A673 (cell line): Measurements from ENCODE around the gene FBXL17. TPM values are rescaled to one million over a fixed set of nuclear protein-coding genes. Genes with fewer than 3 reads are reported as not detected.

ENCODE experiments used
- BruUV-seq: library from RNA; stranded (reverse); fragments of 400-500 nt; replicated peaks from 2 replicates; lab custom pipeline; 2021; lab: Mats Ljungman, UMichigan
- CTCF ChIA-PET: fragments of 300-600 bp; sonication (Branson Sonifier 250); formaldehyde crosslinking; loops from one replicate; lab custom pipeline; 2022; ENCODE audit warnings: antibody characterized with exemption; lab: Charles Lee
- POLR2A ChIA-PET: fragments of 300-600 bp; sonication (Branson Sonifier 250); formaldehyde crosslinking; loops from one replicate; lab custom pipeline; 2022; ENCODE audit warnings: antibody characterized with exemption; ENCODE audit not compliant: low non-redundant PET; lab: Charles Lee
- DNase-seq: peaks from one replicate; pipeline ENCODE4 v3.0.0-alpha.2; 2015; ENCODE audit warnings: low spot score
- H3K27ac ChIP-seq: fragments of 200-600 bp; sonication (generic); 2 replicates; pipeline ENCODE4 v1.5.1; 2016; ENCODE audit warnings: mixed run types, low read depth, mild to moderate bottlenecking, mixed read lengths, antibody characterized with exemption, low read length; ENCODE audit not compliant: poor library complexity, severe bottlenecking
- H3K27me3 ChIP-seq: fragments of 200-600 bp; sonication (generic); replicated peaks from 2 replicates; pipeline ENCODE4 v1.6.1; 2017; ENCODE audit warnings: mixed run types, low read depth, mild to moderate bottlenecking, mixed read lengths, antibody characterized with exemption, low read length; ENCODE audit not compliant: insufficient read depth, poor library complexity
- H3K36me3 ChIP-seq: fragments of 200-600 bp; sonication (generic); 2 replicates; pipeline ENCODE4 v1.6.1; 2016; ENCODE audit warnings: mixed run types, mild to moderate bottlenecking, mixed read lengths, antibody characterized with exemption, low read length; ENCODE audit not compliant: insufficient read depth, poor library complexity, severe bottlenecking
- H3K4me1 ChIP-seq: fragments of 200-600 bp; sonication (generic); 2 replicates; pipeline ENCODE4 v1.6.1; 2017; ENCODE audit warnings: mixed run types, mild to moderate bottlenecking, mixed read lengths, antibody characterized with exemption, low read length; ENCODE audit not compliant: insufficient read depth, poor library complexity, severe bottlenecking
- H3K4me3 ChIP-seq: fragments of 200-600 bp; sonication (generic); 2 replicates; pipeline ENCODE4 v1.5.1; 2016; ENCODE audit warnings: low read depth, mixed run types, mild to moderate bottlenecking, mixed read lengths, low read length; ENCODE audit not compliant: poor library complexity, severe bottlenecking
- H3K9me3 ChIP-seq: fragments of 200-600 bp; sonication (generic); 2 replicates; pipeline ENCODE4 v1.6.1; 2016; ENCODE audit warnings: mixed run types, low read depth, mild to moderate bottlenecking, mixed read lengths, antibody characterized with exemption, low read length; ENCODE audit not compliant: poor library complexity, severe bottlenecking
- EZH2 ChIP-seq: fragments of 200-600 bp; sonication (generic); IDR thresholded peaks from 2 replicates; pipeline ENCODE4 v1.6.1; 2017; ENCODE audit warnings: borderline replicate concordance, low read depth, mild to moderate bottlenecking, mixed read lengths, antibody characterized with exemption, low read length; ENCODE audit not compliant: poor library complexity, severe bottlenecking
- intact Hi-C: fragments of 100-400 bp; cut with micrococcal nuclease; formaldehyde crosslinking; loops from one replicate; pipeline ENCODE4 v1.10.0; 2022; ENCODE audit not compliant: unreplicated experiment
- total RNA-seq: library from RNA; stranded (reverse); gene quantifications from 2 replicates; pipeline ENCODE4 v1.2.3, GENCODE V29; 2021
- TF ChIP-seq, protein P1 (sequence below): fragments of 300-800, 200-600 bp; sonication (generic); conservative IDR thresholded peaks from 2 replicates; pipeline ENCODE4 v1.5.1; 2017; ENCODE audit warnings: low read depth, mild to moderate bottlenecking, antibody characterized with exemption, low read length, moderate library complexity, mixed read lengths

FBXL17 gene
- total RNA-seq, 1 experiment from 2014 or later = 5.7 TPM

DNA sequence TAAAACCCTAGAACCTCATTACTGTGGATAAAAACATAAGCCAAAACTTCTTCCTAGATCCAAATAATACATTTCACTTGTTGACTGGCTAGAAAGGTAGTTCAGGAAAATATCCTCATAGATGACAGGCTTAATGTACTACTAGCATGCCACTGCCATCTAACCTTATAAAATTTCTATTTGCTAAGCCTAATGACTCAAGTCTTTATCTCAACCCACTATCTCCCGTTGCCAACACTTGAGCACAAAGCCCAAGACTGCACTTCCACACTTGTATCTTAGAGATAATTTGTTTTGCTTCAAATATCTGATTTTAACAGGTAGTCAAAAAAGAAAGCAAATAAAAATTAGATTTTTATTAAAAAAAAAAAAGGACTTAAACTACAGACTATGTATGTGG, 42.7 kb downstream of the FBXL17 start:
- no peaks in the 10 kb centered on the region for H3K27me3 ChIP-seq
- no peak for DNase-seq
- no peaks in the 10 kb centered on the region for H3K36me3 ChIP-seq
- H3K4me1 ChIP-seq = no peaks in the 10 kb centered on the region
- no peaks in the 10 kb centered on the region for H3K9me3 ChIP-seq
- intact Hi-C loops = no loop called here
- no peak overlapping the region for H3K27ac ChIP-seq
- ChIA-PET CTCF (interaction anchor here (0.5 kb wide), 1 partner anchor 1273 kb away, joined by 3 read pairs; no protein-coding TSS in a partner anchor), POLR2A (no interaction called here)
- BruUV-seq = no TSS peak
- H3K4me3 ChIP-seq = no peak overlapping the region
- TF ChIP-seq, protein P1, sequence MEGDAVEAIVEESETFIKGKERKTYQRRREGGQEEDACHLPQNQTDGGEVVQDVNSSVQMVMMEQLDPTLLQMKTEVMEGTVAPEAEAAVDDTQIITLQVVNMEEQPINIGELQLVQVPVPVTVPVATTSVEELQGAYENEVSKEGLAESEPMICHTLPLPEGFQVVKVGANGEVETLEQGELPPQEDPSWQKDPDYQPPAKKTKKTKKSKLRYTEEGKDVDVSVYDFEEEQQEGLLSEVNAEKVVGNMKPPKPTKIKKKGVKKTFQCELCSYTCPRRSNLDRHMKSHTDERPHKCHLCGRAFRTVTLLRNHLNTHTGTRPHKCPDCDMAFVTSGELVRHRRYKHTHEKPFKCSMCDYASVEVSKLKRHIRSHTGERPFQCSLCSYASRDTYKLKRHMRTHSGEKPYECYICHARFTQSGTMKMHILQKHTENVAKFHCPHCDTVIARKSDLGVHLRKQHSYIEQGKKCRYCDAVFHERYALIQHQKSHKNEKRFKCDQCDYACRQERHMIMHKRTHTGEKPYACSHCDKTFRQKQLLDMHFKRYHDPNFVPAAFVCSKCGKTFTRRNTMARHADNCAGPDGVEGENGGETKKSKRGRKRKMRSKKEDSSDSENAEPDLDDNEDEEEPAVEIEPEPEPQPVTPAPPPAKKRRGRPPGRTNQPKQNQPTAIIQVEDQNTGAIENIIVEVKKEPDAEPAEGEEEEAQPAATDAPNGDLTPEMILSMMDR = no peak
- TF ChIP-seq EZH2 = no peak

- CTCF ChIA-PET = no interaction called here
- POLR2A ChIA-PET = no interaction called here
- Histone ChIP-seq H3K4me3 (no peak overlapping the region), H3K36me3 (no peaks in the 10 kb centered on the region), H3K9me3 (no peaks in the 10 kb centered on the region), H3K4me1 (no peaks in the 10 kb centered on the region), H3K27me3 (no peaks in the 10 kb centered on the region), H3K27ac (no peak overlapping the region)
- TF ChIP-seq, protein P1 = no peak
- TF ChIP-seq EZH2 = no peak
- intact Hi-C loops = no loop called here
- BruUV-seq = no TSS peak
- no peak for DNase-seq
These were observed 47.7 kb downstream of the FBXL17 start for GRCh38 chr5:108334225-108334624.

DNA sequence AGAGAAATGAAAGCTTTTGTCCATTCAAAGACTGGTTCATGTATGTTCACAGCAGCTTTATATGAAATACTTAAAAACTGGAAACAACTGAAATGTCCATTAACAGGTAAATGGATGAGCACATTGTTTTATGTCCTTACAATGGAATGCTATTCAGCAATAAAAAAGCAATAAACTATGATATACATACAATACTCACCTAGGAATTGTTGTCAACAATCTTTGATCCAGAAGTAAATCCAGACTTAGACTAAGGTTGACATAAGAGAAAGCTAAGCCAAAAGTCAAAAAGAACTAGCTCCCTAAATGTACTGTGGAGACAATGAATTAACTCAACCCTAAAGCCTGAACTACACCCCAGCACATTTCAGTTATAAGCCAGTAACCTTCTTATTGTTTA, 54.9 kb downstream of the FBXL17 start:
- H3K27ac ChIP-seq = no peak overlapping the region
- intact Hi-C loops = no loop called here
- H3K4me1 ChIP-seq = no peaks in the 10 kb centered on the region
- ChIA-PET POLR2A (no interaction called here), CTCF (no interaction called here)
- no peak overlapping the region for H3K4me3 ChIP-seq
- no peak for DNase-seq
- H3K9me3 ChIP-seq = no peaks in the 10 kb centered on the region
- no peaks in the 10 kb centered on the region for H3K36me3 ChIP-seq
- TF ChIP-seq, protein P1 = no peak
- TF ChIP-seq EZH2 = no peak
- BruUV-seq = no TSS peak
- no peaks in the 10 kb centered on the region for H3K27me3 ChIP-seq
